DMS114 treated with DMSO at 0.1 percent for 48 hours (cell line): ENCODE results near the gene PDE1C.

Source experiments
- DNase-seq: peaks from one replicate; lab custom pipeline; 2025; ENCODE audit not compliant: unreplicated experiment; lab: John Stamatoyannopoulos, UW

The PDE1C gene

DNA sequence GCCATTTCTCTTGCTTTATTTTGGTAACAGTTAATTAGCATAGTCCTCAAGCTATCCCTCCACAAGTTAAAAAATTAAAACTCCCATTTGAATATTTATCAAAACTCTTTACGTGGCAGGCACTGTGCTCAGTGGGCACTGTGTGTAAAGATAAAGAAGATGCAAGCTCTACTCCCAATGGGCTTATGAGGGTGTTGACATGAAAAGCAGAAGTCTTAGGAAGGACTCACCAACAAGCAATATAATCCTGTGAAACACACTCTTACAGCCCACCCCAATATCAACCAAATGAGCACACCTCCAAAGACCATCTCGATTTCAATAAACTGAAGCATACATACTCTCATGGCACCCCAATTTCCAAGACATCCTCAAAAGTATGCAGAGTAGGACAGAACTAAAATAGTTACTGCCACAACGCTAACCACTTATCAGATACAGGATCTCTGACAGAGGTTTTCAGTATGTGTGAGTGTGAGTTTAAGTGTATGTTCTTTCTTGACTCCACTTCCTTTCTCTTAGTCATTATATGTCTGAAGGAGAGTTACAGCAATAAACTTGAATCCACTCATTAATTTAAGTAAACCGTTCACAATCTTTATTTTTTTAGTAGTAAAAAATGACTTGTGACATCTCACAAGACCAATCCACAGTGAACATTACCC lies 120.0 kb downstream of the PDE1C start:
- DNase-seq: no peak

DNA sequence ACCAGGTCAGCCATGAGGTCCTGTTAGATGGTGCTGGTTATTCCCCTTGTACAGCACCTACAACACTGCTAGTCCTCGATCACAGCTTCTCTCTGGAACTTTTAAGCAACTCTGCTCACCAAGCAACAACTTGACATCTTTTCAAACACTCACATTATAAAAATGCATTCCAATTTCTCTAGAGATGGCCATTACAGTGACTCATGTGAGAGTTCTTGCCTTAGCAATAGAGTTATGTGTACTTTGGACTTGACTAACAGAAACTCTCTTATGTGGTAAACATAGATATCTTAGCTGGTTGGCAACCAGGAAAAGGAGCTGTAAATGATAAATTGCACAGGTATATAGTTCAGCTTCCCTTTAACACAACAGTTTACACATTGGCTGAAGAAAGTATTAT lies 122.2 kb downstream of the PDE1C start:
- DNase-seq: no peak

- no peak for DNase-seq
Observed at GRCh38 chr7:31940167-31940566, 130.0 kb downstream of the PDE1C start.

GRCh38 chr7:31939076-31939475 lies 131.1 kb downstream of the PDE1C start:
- DNase-seq: no peak

DNA sequence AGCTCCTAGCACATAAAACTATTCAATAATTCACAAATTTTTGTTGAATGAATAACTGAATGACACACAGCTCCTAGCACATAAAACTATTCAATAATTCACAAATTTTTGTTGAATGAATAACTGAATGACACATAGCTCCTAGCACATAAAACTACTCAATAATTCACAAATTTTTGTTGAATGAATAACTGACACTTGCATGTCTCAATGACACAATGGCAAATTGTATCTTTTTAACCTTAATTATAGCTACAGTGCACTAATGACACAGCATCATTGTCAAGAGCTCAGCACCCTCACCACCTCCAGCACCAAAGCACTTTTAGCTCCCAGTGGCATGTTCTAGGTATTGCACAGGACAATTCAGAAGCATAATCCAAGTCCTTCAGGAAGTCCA lies 131.6 kb downstream of the PDE1C start:
- no peak for DNase-seq

DNA sequence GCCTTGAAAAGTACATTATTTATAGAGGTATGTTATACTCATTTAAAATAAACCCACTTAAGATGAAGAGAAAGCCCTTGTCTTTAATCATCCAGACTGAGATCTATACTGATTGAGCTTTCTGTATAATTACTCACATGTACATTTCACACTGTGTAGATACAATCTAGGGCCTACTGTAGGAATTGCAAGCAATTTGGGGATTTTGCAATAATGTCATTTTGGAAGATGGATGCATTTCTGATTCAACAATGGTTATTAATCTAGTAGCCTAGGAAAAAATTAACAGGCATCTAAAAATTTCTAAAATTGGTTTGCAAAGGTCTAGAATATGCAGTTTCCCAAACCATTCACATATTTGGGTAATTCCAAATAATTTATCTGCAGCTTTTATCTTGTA lies 132.2 kb downstream of the PDE1C start:
- no peak for DNase-seq

GRCh38 chr7:31935124-31936054 lies 134.8 kb downstream of the PDE1C start:
- no peak for DNase-seq

DNA sequence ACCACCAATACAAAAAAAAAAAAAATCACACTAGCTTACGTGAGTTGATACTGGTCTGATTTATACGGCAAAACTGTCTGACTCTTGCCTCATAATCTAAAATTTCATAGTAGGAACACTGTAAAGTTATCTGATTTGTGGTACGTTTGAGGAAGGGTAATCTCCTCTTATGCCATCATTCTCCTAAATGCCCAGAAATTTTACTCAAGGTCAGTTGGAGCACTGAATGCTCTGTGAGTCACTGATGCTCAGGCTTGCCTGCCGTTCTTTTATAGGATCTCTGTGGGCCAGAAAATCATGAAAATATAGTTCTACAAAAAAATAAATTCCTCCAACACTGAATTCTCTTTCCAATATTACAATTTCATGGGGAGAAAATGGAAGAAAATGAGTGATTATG lies 135.7 kb downstream of the PDE1C start:
- no peak for DNase-seq

- no peak for DNase-seq
Observed at GRCh38 chr7:31933481-31933880, 136.7 kb downstream of the PDE1C start.

GRCh38 chr7:31926991-31927584 lies 143.1 kb downstream of the PDE1C start:
- no peak for DNase-seq

- no peak for DNase-seq
Observed at GRCh38 chr7:31925753-31926454, 144.3 kb downstream of the PDE1C start.

DNA sequence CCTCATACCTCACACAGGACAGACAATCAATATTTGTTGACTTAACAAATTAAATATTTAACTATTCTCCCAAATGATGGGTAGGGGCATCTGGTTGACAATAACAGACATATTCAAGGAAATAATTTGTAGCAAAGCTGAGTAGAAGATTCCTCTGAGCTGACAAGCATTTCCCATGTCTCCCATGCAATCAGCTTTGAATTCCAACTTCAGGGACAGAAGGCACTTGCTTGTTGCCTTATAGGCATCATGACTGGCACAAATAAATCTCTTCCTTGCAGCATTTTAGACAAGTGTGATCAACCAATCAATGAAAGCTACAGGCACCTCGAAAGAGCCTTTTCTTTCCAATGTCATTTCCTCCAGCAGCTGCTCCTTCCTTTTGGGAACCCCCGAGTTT lies 146.0 kb downstream of the PDE1C start:
- DNase-seq: no peak

DNA sequence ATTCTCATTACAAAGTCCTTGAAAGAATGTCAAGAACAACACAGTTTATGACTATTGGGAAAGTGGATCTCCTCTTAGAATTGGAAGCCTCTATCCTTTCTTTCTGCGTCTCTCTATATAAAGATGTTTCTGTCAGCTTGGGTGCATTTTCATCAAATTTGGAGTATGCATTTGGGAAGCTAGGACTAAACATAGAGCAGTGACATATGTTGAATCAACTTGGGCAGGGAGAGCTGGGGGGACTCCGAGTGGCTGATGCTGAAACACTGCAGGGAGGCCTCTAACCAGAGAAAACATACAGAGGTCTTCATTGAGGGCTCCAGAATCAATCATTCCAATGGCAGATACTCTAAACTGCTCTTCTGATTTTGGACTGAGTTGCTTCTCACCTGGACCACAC lies 147.4 kb downstream of the PDE1C start:
- no peak for DNase-seq

- DNase-seq: no peak
Observed at GRCh38 chr7:31921047-31921446, 149.2 kb downstream of the PDE1C start.

DNA sequence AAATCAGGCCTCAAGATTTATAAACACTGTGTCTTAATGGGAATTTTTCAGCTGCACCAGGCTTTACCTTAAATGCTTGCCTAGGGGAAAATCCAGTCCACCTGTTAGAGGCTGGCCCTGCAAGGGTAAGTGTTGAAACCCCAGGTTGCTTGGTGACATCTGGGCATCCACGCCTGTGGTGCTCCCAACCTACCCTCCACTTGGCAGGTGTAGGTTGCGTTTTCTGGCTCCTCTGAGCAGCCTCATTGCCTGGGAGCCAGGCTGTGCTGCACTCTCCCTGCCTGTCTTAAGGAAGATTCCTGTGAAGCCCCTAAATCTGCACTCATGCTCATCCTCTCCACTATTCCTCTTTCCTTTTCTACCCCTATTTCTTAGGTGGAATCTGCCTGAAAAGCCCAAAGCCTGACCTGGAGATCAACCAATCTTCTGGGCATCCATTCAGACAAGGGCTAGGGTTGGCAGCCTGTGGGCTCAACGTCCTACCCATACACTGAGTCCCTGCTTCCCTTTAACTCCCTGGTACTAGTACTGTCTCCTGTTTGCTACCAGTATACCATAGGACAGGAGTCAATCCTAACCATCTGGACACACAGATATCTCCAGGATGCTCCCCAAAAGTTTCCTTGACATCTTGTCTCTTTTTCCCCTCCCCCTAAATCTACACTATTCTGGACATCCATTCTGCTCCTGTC lies 150.4 kb downstream of the PDE1C start:
- DNase-seq: no peak

DNA sequence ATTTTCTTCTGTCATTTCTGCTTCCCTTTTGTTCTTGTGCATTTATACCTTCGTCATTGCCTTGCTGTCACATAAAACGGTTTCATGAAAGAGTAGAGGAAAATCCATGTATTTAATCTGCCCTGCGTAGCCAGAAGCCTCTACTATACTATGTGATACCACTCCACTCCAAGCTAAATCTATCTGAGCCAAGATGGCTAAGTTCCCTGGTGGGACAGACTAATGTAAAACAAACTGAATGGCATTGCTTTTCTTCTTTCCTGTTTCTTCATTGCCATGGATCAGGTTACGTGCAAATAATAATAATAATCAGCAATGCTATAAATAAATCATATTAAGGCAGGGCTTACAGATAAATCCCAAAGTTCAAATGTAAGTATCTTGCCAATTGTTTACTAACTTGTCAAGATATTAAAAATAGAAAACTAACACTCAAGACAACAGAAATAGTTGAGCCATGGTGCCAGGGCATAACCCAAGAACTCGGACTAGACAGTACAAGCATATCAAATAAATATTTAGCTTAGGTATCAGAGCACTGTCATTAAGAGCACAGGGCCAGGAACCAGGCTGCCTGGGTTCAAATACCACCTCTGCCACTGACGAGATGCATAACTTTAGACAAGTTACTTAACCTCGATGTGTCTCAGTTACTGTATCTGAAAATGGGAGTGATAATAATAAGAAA lies 151.4 kb downstream of the PDE1C start:
- no peak for DNase-seq

- DNase-seq: no peak
Observed at GRCh38 chr7:31917256-31917655, 153.0 kb downstream of the PDE1C start.

GRCh38 chr7:31910191-31910590 lies 160.0 kb downstream of the PDE1C start:
- no peak for DNase-seq

DNA sequence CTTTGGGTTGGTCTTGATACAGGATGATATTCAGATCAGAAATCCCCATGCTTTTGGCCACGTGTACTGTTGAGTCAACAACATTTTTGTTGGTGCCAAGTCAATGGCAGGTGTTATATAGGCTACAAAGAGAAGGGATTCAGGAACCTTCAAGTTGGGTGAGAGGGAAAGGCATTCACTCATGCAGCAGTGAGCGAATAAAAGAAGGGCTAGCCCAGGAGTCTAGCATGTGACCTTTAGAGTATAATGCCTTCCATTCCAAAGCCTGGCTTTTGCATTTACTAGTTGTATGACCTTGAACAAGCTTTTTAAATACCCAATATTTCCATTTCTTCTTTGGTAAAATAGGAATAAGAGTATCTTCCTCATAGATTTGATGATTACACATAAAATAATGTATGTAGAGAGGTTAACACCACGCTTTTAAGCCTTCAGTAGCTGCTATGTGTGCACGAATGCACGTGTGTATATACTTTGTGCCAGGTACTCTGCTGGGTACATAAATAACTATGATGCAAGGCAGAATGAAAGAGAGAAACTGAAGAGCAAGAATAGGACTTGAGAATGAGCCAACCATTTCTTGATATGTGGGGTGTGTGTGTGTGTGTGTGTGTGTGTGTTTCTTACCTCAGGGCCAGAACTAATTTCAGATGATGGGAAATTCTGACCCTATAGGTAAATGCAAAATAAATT lies 163.6 kb downstream of the PDE1C start:
- no peak for DNase-seq

- no peak for DNase-seq
Observed at GRCh38 chr7:31903962-31904361, 166.2 kb downstream of the PDE1C start.
